OCI-LY7 (cell line): ENCODE data around the gene TMEM94. TPM values are rescaled to one million over a fixed set of nuclear protein-coding genes. Genes with fewer than 3 reads are reported as not detected.

Source experiments
- BruUV-seq: library from RNA; stranded (reverse); fragments of 400-500 nt; replicated peaks from 2 replicates; lab custom pipeline; 2021; lab: Mats Ljungman, UMichigan
- CTCF ChIA-PET: fragments of 300-600 bp; sonication (Branson Sonifier 250); formaldehyde crosslinking; loops from one replicate; lab custom pipeline; 2022; ENCODE audit warnings: antibody characterized with exemption; ENCODE audit not compliant: unreplicated experiment; lab: Charles Lee
- POLR2A ChIA-PET: fragments of 300-600 bp; sonication (Branson Sonifier 250); formaldehyde crosslinking; loops from one replicate; lab custom pipeline; 2022; ENCODE audit warnings: antibody characterized with exemption; lab: Charles Lee
- DNase-seq: peaks from one replicate; pipeline ENCODE4 v3.0.0-alpha.2; 2015; ENCODE audit warnings: low spot score
- H2AFZ ChIP-seq: fragments of 200-600 bp; sonication (generic), shearing (Covaris generic); 2 replicates; pipeline ENCODE4 v1.6.1; 2014; ENCODE audit warnings: mild to moderate bottlenecking, antibody characterized with exemption, low read length, moderate library complexity
- H3K27ac ChIP-seq: fragments of 200-600 bp; sonication (generic); 2 replicates; pipeline ENCODE4 v1.5.1; 2014; ENCODE audit warnings: mixed run types, low read depth, mild to moderate bottlenecking, moderate library complexity, low read length, inconsistent platforms; ENCODE audit not compliant: poor library complexity, severe bottlenecking
- H3K36me3 ChIP-seq: fragments of 200-600 bp; sonication (generic); 2 replicates; pipeline ENCODE4 v1.6.1; 2014; ENCODE audit warnings: mild to moderate bottlenecking, antibody characterized with exemption, low read length, moderate library complexity, mixed read lengths; ENCODE audit not compliant: insufficient read depth
- H3K4me1 ChIP-seq: fragments of 200-600 bp; sonication (generic); 2 replicates; pipeline ENCODE4 v1.5.1; 2014; ENCODE audit warnings: mild to moderate bottlenecking, low read length; ENCODE audit not compliant: insufficient read depth, poor library complexity, severe bottlenecking
- H3K4me2 ChIP-seq: fragments of 200-600 bp; sonication (generic); 2 replicates; pipeline ENCODE4 v1.6.1; 2014; ENCODE audit warnings: mild to moderate bottlenecking, low read length
- H3K4me3 ChIP-seq: fragments of 200-600 bp; sonication (generic); 2 replicates; pipeline ENCODE4 v1.5.1; 2014; ENCODE audit warnings: mild to moderate bottlenecking, low read depth, low read length; ENCODE audit not compliant: poor library complexity, severe bottlenecking
- H3K79me2 ChIP-seq: fragments of 200-600 bp; sonication (generic); 2 replicates; pipeline ENCODE4 v1.6.1; 2016; ENCODE audit warnings: low read depth, mild to moderate bottlenecking, low read length, moderate library complexity, mixed read lengths; ENCODE audit not compliant: insufficient read depth
- H3K9me2 ChIP-seq: fragments of 200-600 bp; sonication (generic); 2 replicates; pipeline ENCODE4 v1.6.1; 2016; ENCODE audit warnings: mild to moderate bottlenecking, low read length, mixed read lengths; ENCODE audit not compliant: insufficient read depth
- H3K9me3 ChIP-seq: fragments of 200-600 bp; sonication (generic); 2 replicates; pipeline ENCODE4 v1.6.1; 2014; ENCODE audit warnings: mild to moderate bottlenecking, mixed run types, low read length, mixed read lengths
- H4K20me1 ChIP-seq: fragments of 200-600 bp; sonication (generic); 2 replicates; pipeline ENCODE4 v1.6.1; 2014; ENCODE audit warnings: mild to moderate bottlenecking, antibody characterized with exemption, low read length, moderate library complexity, mixed read lengths; ENCODE audit not compliant: insufficient read depth
- EZH2phosphoT487 ChIP-seq: fragments of 200-600 bp; sonication (generic); IDR thresholded peaks from 2 replicates; pipeline ENCODE4 v1.6.1; 2018; ENCODE audit warnings: low read depth, borderline replicate concordance, mild to moderate bottlenecking, mixed run types, antibody characterized with exemption, low read length, moderate library complexity, mixed read lengths
- intact Hi-C: fragments of 100-400 bp; cut with micrococcal nuclease; formaldehyde crosslinking; loops from one replicate; pipeline ENCODE4 v1.10.0; 2022; ENCODE audit not compliant: unreplicated experiment
- total RNA-seq, 2 experiments: library from RNA; depleted of rRNA in 1 of 2; stranded (reverse); fragments of >200 nt in 1 of 2; shearing (Covaris generic) in 1 of 2; gene quantifications; 2 replicates each; pipeline ENCODE4 v1.2.3, GENCODE V29; 2014 to 2022
- TF ChIP-seq, protein P1 (sequence below): fragments of 200-600 bp; sonication (generic); conservative IDR thresholded peaks from 2 replicates; pipeline ENCODE4 v1.5.1; 2014; ENCODE audit warnings: mild to moderate bottlenecking, antibody characterized with exemption, low read length, moderate library complexity, mixed read lengths

The TMEM94 gene
- total RNA-seq, 2 experiments from 2014 or later: 60.6 to 121 TPM

DNA sequence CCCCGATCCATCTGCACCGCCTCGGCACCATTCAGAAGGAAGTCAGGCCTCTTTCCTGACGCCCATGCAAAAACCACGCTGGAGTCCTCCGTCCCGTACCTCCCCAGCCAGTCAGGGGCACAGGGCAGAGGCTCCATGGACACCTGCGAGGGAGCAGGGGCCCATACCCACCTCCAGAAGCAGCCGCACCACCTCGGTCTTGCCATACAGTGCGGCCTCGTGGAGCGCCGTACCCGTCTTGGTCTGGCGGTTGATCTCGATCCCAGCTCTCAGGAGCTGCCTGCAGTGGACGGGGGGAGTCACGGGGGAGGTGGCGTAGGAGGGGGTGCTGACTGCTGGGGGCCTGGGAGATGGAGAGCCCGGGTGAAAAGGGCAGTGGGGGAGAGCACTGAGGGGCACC lies 49.7 kb downstream of the TMEM94 start:
- ChIA-PET CTCF (interaction anchor here (0.6 kb wide), 1 partner anchor 82 kb away, joined by 8 read pairs; no protein-coding TSS in a partner anchor), POLR2A (interaction anchor here (0.6 to 1.5 kb wide), 3 partner anchors 11 to 372 kb away, joined by 3 to 9 read pairs (median 4); no protein-coding TSS in a partner anchor)
- no peak overlapping the region for H3K4me3 ChIP-seq
- no peaks in the 10 kb centered on the region for H3K79me2 ChIP-seq
- no peak overlapping the region for H3K4me2 ChIP-seq
- BruUV-seq: no TSS peak
- H3K36me3 ChIP-seq: no peaks in the 10 kb centered on the region
- no peaks in the 10 kb centered on the region for H4K20me1 ChIP-seq
- H3K27ac ChIP-seq: no peak overlapping the region
- no peak overlapping the region for H2AFZ ChIP-seq
- intact Hi-C loops: no loop called here
- H3K9me3 ChIP-seq: no peaks in the 10 kb centered on the region
- no peaks in the 10 kb centered on the region for H3K4me1 ChIP-seq
- no peak for DNase-seq
- H3K9me2 ChIP-seq: no peaks in the 10 kb centered on the region
- no peak for TF ChIP-seq EZH2phosphoT487
- TF ChIP-seq, protein P1, sequence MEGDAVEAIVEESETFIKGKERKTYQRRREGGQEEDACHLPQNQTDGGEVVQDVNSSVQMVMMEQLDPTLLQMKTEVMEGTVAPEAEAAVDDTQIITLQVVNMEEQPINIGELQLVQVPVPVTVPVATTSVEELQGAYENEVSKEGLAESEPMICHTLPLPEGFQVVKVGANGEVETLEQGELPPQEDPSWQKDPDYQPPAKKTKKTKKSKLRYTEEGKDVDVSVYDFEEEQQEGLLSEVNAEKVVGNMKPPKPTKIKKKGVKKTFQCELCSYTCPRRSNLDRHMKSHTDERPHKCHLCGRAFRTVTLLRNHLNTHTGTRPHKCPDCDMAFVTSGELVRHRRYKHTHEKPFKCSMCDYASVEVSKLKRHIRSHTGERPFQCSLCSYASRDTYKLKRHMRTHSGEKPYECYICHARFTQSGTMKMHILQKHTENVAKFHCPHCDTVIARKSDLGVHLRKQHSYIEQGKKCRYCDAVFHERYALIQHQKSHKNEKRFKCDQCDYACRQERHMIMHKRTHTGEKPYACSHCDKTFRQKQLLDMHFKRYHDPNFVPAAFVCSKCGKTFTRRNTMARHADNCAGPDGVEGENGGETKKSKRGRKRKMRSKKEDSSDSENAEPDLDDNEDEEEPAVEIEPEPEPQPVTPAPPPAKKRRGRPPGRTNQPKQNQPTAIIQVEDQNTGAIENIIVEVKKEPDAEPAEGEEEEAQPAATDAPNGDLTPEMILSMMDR: no peak

DNA sequence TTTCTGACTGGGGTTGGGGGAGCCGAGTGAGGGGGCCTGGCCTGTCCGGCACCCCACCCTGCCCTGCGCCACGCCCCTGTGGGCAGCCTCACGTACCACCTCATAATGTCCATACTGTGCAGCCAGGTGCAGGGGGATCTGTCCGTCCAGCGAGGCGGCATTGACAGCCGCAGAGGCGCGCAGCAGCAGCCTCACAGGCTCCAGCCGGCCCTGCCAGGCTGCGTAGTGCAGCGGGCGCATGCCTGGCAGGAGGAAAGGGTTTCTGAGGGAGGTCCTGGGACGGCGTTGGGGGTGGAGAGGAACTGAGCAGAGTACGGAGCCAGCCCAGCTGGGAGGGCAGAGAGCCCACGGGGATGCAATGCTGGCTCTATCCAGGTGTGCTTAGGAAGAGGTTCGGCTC lies 50.5 kb downstream of the TMEM94 start:
- Histone ChIP-seq H3K36me3 (no peaks in the 10 kb centered on the region), H4K20me1 (no peaks in the 10 kb centered on the region), H3K9me2 (no peaks in the 10 kb centered on the region), H3K4me2 (no peak overlapping the region), H3K4me3 (no peak overlapping the region), H3K27ac (no peak overlapping the region), H2AFZ (no peak overlapping the region), H3K4me1 (no peaks in the 10 kb centered on the region), H3K9me3 (no peaks in the 10 kb centered on the region), H3K79me2 (no peaks in the 10 kb centered on the region)
- ChIA-PET CTCF (no interaction called here), POLR2A (no interaction called here)
- intact Hi-C loops: no loop called here
- no peak for DNase-seq
- no TSS peak for BruUV-seq
- TF ChIP-seq, protein P1: no peak
- no peak for TF ChIP-seq EZH2phosphoT487

DNA sequence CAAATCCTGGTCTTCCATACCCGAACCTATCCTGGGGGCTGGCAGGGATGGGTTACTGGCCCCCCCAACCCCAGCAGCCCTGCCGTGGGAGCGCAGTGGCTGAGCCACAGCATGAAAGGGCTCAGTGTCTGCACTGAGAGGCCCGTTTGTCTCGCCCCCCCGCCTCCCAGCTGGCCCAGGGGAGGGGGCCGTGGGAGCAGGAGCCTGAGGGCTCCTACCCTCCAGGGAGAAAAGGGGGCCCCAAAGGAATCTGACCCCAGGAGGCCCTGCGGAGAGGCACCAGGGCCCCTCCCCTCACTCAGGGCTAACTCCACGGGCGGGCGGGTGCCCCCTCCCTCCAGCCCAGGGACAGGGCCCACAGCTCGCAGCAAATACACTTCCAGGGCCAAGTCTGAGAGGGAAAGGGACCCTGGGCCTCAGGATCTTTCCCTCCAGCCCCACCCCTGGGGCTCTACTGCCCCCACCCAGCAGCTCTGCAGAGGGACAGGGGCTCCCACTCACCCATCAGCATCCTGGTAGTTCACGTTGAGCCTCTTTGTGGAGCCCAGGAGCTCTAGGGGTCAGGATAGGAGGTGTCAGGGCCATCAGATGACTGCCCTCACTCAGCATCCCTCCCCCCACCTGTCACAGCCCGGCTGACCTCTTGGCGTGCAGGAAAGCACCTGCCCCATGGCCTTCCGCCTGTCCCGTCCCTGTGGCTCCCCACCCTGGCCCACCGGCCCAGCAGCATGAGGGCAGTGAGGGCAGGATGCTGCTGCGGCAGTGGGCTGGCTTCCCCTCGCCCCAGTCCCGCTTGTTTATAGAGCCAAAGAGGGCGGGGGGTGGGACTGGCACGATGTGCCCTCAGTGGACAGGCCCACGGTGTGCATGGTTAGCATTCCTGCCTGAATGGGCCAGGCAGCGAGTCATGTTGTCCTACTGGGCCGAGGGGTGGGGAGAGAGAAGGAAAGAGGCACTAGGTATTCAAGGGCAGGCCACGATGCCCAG lies 51.6 kb downstream of the TMEM94 start:
- Histone ChIP-seq H3K4me2 (no peak overlapping the region), H3K36me3 (no peaks in the 10 kb centered on the region), H3K9me2 (no peaks in the 10 kb centered on the region), H4K20me1 (no peaks in the 10 kb centered on the region), H3K4me3 (no peak overlapping the region), H3K9me3 (no peaks in the 10 kb centered on the region), H3K27ac (no peak overlapping the region), H3K79me2 (no peaks in the 10 kb centered on the region), H2AFZ (no peak overlapping the region), H3K4me1 (no peaks in the 10 kb centered on the region)
- CTCF ChIA-PET: no interaction called here
- intact Hi-C loops: no loop called here
- TF ChIP-seq, protein P1: no peak
- BruUV-seq: no TSS peak
- DNase-seq: no peak
- POLR2A ChIA-PET: no interaction called here
